ENCODE data around the gene UNC5CL.

UNC5CL gene

DNA sequence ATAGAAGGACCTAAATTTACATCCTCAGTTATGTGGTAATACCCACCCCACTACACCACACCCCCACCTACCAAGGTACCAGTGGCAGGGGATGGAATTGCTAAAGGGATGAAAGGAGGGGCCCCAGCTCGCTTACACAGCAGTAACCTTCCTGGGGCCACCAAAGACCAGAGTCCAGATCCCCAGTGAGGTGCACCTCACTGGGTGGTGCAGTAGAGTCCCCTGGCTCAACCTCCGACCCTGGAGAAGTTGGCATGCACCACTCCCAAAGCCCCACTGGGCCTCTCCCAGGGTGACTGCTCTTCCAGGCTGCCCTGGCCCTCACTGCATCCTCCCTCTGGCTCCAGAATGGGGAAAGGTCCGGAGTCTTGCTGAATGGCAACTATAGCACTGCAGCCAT is 816 bp downstream of the UNC5CL start:
- TF ChIP-seq, protein P1, sequence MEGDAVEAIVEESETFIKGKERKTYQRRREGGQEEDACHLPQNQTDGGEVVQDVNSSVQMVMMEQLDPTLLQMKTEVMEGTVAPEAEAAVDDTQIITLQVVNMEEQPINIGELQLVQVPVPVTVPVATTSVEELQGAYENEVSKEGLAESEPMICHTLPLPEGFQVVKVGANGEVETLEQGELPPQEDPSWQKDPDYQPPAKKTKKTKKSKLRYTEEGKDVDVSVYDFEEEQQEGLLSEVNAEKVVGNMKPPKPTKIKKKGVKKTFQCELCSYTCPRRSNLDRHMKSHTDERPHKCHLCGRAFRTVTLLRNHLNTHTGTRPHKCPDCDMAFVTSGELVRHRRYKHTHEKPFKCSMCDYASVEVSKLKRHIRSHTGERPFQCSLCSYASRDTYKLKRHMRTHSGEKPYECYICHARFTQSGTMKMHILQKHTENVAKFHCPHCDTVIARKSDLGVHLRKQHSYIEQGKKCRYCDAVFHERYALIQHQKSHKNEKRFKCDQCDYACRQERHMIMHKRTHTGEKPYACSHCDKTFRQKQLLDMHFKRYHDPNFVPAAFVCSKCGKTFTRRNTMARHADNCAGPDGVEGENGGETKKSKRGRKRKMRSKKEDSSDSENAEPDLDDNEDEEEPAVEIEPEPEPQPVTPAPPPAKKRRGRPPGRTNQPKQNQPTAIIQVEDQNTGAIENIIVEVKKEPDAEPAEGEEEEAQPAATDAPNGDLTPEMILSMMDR (IDR thresholded peaks at IDR 0.05; ENCODE audit: borderline replicate concordance, insufficient read depth, low read depth, low read length), result no peak

DNA sequence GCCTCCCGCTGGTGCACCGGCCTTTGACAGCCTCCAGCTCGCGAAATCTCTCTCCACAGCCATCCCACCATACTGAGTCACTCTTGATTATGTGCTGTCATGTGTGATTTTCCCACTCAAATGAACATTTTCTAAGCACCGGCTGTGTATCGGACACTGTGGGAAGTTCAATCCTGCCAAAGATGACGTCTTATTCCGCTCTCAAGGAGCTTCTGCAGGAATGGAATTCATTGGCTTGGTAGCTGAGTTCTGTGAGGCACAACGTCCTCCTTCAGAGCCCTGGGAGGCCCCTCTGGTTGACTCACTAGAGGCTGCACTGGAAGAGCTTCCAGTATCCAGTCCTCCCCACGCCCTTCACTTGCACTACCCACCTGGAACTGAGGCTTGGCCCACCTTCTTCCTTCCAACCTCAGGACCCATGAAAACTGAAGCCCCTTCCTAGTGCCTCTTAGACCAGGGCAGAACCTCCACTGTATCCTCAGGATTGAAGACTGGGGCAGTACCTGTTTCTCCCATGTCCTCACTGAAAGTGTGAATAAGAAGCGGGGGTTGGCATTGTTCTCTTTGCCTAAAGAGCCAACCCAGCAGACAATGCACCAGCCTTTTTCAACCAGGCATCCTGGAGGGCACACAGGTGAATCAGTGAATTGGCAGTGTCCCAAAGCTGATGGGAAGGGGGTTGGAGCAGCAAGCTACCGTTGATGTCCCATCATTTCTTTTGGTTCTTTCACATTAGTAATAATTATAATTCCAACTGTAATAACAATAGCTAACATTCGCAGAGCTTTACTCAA is 1.7 kb downstream of the UNC5CL start:
- TF ChIP-seq, protein P1 (IDR thresholded peaks at IDR 0.05; ENCODE audit: borderline replicate concordance, insufficient read depth, low read depth, low read length), result no peak
- no peak overlapping the region for H3K4me3 ChIP-seq (ENCODE audit: low read depth, low read length)

More for the DNA sequence above, 816 bp downstream of the UNC5CL start:
- no peak overlapping the region for H3K4me3 ChIP-seq (ENCODE audit: low read depth, low read length)

DNA sequence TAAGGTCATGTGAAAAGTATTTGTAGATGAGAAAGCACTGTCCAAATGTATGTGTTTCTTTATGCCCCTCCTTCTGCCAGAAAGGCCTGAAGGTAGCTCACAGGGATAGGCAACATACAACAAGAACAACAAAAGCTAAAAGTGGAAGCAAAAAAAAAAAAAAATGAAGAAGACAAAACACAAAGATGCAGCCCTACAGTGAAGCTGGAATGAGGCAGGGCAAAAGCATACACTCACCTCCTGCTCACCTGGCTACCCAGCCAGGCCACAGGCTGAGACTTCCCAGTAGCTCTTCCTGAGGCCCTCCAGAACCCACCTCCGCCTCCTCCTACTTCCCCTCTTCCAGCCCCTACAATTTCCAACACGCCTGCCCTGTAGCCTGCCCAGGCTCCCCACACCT is 2.4 kb downstream of the UNC5CL start:
- TF ChIP-seq, protein P1 (IDR thresholded peaks at IDR 0.05; ENCODE audit: borderline replicate concordance, insufficient read depth, low read depth, low read length), result no peak
- no peak overlapping the region for H3K4me3 ChIP-seq (ENCODE audit: low read depth, low read length)

DNA sequence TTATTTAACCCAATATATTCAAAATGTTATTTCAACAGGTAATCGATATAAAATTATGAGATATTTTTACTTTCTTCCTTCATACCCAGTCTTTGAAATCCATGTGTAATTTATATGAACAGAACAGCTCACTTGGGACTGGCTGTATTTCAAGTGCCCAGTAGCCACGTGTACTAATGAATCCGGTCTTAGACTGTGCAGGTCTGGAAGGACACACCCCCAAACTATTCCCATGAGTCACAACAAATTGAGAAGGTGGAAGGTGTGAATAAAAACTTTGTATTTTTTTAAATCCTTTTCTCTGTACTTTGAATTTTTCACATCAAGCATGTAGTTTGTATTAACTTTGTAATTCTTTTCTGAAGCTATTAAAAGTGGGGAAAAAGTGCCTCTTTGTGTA is 2.8 kb downstream of the UNC5CL start:
- H3K4me3 ChIP-seq (ENCODE audit: low read depth, low read length), result no peak overlapping the region
- TF ChIP-seq, protein P1 (IDR thresholded peaks at IDR 0.05; ENCODE audit: borderline replicate concordance, insufficient read depth, low read depth, low read length), result no peak

DNA sequence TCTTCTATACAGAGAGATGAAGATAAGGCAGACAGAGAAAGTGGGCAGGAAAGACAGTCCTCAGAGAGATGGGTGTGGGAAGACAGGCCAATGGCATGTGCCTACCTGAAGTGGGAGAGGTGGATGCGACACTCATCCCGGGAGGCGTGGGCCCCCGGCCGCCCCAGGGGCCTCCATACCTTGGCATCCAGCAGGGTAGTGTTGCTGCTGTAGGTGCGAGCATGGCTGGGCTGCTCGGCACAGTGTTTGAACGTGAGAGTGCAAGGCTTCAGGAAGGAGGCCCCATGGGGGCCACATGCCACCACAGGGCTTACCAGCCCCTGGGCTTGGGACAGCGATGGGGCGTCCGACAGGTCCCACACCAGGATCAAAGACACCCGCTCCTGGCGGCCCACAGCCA is 5.2 kb downstream of the UNC5CL start:
- no peak overlapping the region for H3K4me3 ChIP-seq (ENCODE audit: low read depth, low read length)
- TF ChIP-seq, protein P1 (IDR thresholded peaks at IDR 0.05; ENCODE audit: borderline replicate concordance, insufficient read depth, low read depth, low read length), result no peak

DNA sequence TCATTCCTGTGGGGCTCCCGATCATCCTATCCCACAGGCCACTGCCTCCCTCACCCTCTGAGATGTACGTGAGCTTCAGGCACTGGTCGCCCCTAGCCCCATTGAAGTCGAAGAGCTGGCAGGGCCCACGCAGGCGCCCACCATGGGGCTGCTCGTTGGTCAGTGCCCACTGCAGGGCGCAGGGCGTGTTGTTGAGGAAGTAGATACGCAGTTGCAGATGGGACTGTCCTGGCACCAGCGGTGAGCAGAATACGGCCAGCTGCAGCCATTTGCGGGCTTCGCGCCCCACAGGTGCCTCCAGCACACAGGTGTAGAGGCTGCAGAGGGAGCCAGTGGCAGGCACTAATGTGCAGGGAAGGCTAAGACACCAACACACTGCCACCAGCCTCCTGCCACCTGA is 6.2 kb downstream of the UNC5CL start:
- no peak overlapping the region for H3K4me3 ChIP-seq (ENCODE audit: low read depth, low read length)
- TF ChIP-seq, protein P1 (IDR thresholded peaks at IDR 0.05; ENCODE audit: borderline replicate concordance, insufficient read depth, low read depth, low read length), result no peak

Data from GM12875 (cell line).